H7 (cell line): ENCODE results near the gene CARD6. TPM values are rescaled to one million over a fixed set of nuclear protein-coding genes. Genes with fewer than 3 reads are reported as not detected.
"Not testable (repeated sequence)": the region's sequence is repeated elsewhere in the genome, so short reads cannot be mapped to it uniquely, and the experiment has no call there.

Experiments
- DNase-seq: peaks from one replicate; pipeline ENCODE4 v3.0.0; 2012
- H3K27me3 ChIP-seq: 2 replicates; pipeline ENCODE4 v1.6.0; 2011; ENCODE audit warnings: mild to moderate bottlenecking, low read length; ENCODE audit not compliant: control insufficient read depth, insufficient read depth
- H3K36me3 ChIP-seq: replicated peaks from 2 replicates; pipeline ENCODE4 v1.5.1; 2011; ENCODE audit warnings: low read length; ENCODE audit not compliant: control insufficient read depth, insufficient read depth
- H3K4me3 ChIP-seq: 2 replicates; pipeline ENCODE4 v1.5.1; 2011; ENCODE audit warnings: low read depth, mild to moderate bottlenecking, control low read depth, low read length, moderate library complexity; ENCODE audit not compliant: insufficient read depth
- total RNA-seq: library from RNA; depleted of rRNA; stranded (reverse); fragments of >200 nt; shearing (Covaris generic); gene quantifications from 2 replicates; pipeline ENCODE4 v1.2.3, GENCODE V29; 2014

Gene CARD6
- total RNA-seq, 1 experiment from 2014 or later = 0.35 TPM

DNA sequence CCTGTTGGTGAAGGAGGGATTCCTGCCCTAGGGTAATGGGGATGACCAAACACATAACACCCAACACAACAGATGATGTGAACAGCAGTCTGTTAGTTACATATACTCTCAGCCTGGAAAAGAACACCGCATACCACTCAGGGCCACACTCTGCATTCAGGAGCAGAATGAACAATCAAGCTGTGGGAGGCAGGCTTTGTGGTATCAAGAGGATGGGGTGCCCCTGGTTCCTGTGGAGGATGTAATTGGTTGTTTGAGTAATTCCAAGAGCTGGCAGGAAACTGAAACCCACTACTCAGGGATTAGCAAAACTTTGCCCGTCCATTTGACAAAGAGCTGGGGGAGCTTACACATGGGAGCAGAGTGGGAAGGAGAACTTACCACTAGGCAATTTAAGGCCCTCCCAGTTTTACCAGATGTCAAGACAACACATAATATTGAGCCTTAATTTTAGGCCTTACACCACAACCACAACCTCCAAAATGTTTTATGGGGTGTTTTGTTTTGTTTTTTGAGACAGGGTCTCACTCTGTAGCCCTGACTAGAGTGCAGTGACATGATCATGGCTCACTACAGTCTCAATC is 27.4 kb upstream of the CARD6 start:
- no peak for DNase-seq
- Histone ChIP-seq H3K4me3 (no peak overlapping the region), H3K36me3 (no peaks in the 10 kb centered on the region), H3K27me3 (no peaks in the 10 kb centered on the region)

DNA sequence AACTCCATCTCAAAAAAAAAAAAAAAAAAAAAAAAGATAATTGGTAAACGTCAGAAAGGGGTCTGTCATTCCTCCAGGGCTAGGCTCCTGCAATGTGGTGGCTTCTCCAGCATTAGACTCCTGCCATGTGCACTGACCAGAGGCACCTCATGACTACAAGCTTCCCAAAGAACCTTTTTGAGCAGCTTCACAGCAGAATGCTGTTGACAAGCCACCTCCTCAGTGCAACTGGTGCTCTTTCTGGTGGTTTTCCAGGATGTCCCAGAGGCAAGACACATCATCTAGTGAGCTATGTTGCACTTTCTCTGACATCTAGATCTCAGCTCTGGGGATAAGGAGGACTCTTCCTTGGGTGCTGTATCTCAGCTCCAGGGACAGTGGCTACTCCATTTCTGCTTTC is 17.7 kb upstream of the CARD6 start:
- no peak for DNase-seq
- no peak overlapping the region for H3K4me3 ChIP-seq
- H3K27me3 ChIP-seq = no peaks in the 10 kb centered on the region
- H3K36me3 ChIP-seq = peaks cover 18% of the 10 kb centered on the region

DNA sequence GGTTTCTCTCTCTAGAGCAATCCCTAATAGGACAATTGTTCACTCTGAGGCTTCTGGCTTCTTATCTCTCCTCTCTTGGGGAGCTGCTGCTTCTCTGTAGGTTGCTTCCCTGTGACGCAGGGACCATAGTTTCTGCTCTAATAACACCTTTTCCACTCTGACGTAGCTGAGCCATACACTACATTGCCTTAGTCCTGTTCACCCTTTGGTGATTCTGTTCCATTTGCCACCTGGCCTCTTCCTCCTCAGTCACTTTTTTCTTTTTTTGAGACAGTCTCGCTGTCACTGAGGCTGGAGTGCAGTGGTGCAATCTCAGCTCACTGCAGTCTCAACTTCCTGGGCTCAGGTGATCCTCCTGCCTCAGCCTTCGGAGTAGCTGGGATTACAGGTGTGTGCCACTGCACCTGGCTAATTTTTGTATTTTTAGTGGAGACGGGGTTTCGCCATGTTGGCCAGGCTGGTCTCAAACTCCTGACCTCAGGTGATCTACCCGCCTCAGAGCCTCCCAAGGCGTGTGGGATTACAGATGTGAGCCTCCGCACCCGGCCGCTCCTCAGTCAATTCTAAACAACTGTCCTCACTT is 15.6 kb upstream of the CARD6 start:
- not testable (repeated sequence) for H3K27me3 ChIP-seq, H3K4me3 ChIP-seq, DNase-seq
- peaks cover 34% of the 10 kb centered on the region for H3K36me3 ChIP-seq

DNA sequence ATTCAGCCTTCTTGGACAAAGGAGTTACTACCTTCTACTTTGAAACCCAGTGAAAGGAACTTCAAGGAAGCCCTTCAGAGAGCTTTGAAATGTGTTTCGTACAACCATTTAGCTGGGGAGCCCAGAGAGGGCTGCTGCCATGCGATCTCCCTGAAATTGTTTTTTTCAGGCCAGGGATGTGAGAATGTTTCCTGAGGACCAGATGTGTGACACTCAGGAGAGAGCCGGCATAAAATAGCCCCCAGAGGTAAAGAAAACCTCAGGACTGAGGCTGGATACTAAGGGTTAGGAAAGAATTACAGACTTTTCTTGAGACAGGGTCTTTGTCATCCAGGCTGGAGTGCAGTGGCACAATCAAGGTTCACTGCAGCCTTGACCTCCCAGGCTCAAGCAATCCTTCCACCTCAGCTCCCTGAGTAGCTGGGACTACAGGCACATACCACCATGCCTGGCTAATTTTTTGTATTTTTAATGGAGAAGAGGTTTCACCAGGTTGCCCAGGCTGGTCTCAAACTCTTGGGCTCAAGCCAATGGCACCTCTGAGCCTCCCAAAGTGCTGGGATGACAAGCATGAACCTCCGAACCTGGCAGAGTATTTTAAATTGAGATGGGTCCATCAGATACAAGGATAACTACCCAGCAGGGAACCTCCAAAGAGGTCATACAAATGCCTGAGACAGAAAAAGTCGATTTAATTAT is 14.5 kb upstream of the CARD6 start:
- DNase-seq = no peak

DNA sequence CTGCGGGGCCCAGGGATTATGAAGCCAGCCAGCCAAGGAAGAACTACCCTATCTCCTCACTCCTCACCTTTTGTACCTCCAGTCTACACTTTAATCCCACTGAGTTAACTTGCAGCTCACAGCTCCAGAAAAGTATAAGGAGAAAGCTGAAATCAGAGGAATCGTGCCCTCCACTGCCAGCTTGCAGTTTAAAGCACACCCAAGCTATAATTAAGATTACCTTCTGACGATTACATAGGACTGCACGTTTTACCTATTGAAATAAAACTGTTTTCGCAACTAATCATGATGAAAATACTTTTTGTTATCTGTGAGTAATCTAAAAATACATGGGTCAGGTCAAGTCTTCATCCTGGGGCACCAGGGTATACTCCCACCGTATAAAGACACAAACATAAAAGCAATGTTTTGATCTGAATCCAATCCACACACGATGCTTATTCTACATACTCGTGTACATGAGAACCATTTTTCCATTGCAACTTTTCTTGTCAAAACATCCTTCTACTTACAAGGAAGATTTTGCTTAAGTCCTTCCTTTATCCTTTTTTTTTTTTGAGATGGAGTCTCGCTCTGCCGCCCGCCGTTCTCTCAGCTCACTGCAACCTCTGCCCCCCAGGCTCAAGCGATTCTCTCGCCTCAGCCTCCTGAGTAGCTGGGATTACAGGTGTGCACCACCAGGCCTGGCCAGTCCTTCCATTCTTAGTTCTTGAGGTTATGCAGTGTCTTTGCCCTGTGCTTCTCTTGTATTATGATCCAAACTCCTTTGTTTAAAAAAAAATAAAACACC is 13.8 kb upstream of the CARD6 start:
- no peak overlapping the region for H3K4me3 ChIP-seq
- DNase-seq = no peak
- no peaks in the 10 kb centered on the region for H3K27me3 ChIP-seq
- H3K36me3 ChIP-seq = peaks cover 51% of the 10 kb centered on the region

More for the DNA sequence above, 14.5 kb upstream of the CARD6 start:
- Histone ChIP-seq H3K36me3 (peaks cover 44% of the 10 kb centered on the region), H3K4me3 (no peak overlapping the region), H3K27me3 (no peaks in the 10 kb centered on the region)

DNA sequence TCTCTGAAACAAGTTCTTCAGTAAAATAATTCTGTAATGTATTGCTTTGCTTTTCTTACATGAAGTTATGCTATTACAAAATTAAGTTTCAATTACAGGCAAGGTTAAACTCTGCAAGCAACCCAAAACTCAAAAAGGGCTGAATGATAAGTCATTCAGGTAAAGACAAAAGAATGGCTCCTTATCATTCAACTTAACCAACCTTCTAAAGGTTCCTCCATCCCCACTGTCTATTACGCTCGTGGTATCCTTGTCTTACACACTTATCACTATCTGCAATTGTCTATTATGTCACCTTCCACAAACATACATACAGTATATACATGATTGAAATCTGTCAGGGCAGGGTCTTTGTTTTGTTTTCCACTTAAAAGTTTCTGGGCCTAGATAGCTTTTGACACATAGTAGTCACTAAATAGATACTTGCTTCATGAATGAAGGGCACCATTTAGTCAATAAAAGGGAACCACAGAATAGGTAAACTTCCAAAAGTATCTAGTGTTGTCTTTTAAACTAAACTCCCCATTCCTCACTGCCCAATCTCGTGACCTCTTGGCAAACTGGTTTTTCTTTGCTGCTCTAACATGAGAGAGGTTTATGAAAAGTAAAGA is 13.0 kb upstream of the CARD6 start:
- Histone ChIP-seq H3K36me3 (peaks cover 57% of the 10 kb centered on the region), H3K4me3 (no peak overlapping the region), H3K27me3 (no peaks in the 10 kb centered on the region)
- DNase-seq = no peak

DNA sequence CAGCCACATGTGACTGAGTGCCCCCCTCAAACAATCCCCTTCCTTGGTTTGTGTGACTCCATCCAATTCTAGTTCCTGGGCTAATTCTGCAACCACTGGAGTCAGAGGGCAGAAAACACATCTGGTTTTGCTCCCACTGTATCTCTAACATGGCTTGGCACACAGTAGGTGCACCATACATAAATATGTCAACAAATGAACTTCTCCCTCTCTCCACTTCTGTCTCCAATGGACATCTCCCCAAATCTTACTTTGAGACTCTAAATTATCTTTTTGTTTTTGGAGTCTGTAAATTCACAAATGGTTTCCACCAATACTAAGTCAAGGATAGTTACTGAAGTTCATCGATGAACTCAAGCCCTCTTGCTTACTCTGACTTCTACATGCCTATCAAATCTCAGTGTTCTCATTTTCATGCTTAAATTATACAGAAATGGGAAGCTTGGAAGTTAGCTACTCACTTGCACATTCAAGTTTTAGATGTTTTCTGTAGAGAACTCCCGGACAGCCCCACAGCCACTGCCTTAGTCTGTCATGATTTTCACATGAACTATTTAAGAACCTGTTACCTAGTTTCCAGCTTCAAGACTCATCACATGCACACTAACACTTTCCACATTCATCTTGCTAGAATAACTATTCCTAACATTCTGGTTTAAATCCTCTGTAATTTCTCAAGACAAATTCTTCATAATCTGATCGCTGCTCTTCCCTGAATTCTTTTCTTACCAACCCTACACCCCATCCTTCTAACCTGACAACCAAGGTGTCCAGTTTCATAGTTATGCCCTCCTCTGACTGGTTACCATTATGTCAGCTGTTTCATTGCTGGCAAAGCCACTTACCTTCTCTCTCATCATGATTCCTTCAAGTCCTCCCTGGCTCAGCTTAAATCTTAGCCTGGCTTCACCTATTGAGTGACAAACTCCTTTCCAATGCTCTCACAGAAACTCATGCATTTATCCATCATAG is 12.2 kb upstream of the CARD6 start:
- Histone ChIP-seq H3K36me3 (peaks cover 62% of the 10 kb centered on the region), H3K4me3 (no peak overlapping the region), H3K27me3 (no peaks in the 10 kb centered on the region)
- no peak for DNase-seq

DNA sequence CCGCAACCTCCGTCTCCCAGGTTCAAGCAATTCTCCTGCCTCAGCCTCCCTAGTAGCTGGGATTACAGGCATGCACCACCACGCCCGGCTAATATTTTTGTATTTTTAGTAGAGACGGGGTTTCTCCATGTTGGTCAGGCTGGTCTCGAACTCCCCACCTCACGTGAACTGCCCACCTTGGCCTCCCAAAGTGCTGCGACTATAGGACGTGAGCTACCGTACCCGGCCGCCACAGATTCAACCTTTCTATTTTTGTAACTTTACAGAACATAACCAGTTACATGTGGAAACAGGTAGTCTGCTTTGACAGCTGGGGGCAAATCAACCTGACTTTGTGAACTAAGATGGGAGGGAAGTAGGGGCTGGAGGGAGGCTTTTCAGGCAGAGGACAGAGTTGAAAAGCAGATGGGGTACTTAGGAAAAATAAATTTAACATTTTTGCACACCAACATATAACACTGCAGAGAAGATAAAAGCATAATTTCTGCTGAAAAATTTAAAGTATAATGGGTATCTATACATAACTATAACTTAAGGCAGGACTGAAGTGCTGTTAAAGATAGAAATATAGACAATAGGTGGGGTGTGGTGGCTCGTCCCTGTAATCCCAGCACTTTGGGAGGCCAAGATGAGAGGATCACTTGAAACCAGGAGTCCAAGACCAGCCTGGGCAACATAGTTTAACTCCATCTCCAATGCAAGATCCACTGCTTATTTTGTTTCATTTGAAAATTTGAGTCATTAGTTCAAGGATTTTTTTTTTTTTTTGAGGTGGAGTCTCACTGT is 11.2 kb upstream of the CARD6 start:
- H3K27me3 ChIP-seq = no peaks in the 10 kb centered on the region
- DNase-seq = no peak
- no peak overlapping the region for H3K4me3 ChIP-seq
- peaks cover 66% of the 10 kb centered on the region for H3K36me3 ChIP-seq

DNA sequence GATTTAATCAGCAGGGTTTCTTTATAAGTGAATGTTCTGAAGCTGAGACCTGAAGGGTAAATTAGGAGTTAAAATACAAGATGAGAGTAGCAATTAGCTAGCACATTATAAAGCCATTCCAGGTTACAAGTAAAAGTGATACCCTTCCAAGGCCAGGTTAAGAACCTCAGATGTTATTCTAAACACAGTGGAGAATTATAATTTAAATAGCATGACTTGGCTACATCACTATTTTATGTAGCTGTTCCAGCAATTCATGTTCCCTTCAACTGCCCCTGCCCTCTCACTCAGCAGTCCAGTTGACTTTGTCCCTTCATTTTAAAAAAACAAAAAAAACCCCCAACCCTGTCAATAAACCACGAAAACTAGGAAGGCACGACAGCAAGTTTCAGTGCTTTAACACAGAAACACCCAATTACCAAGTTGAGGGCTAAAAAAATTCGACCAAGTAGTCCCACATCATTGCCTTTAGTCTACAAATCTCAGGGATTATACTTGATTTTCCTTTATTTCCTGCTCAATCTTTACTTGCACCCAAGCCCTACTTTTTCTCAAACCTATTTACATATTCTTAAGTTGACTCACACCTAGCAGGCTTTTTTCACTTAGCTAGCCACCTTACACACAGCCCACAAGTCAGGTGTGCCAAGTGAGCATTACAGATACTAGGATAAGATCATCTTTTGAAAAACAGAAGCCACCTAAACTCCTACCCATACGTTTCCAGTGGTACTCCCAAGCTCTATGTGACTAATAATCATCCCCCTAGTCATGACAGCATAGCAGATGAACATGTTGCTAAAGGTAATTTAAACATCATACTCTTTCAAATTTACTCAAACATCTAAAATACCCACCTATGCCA is 9.6 kb upstream of the CARD6 start:
- DNase-seq = no peak
- H3K27me3 ChIP-seq = no peaks in the 10 kb centered on the region
- H3K4me3 ChIP-seq = no peak overlapping the region
- peaks cover 64% of the 10 kb centered on the region for H3K36me3 ChIP-seq

DNA sequence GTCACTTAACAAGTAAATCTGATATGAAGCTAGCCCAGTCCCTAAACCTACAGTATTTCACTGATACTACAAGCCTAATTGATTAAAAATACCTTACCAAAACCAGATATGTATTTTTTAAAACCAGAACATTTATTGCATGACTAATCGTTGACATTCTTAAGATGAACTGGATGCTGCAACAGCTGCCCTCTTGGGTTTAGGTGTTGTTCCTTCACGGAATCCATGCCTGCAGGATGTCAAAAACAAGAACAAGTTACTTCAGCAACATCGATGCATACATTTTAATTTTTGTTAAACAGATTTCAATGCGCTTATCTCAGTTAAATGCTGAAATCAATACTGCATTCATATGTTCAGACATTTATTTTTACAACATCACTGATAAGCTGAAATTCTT is 8.8 kb upstream of the CARD6 start:
- no peaks in the 10 kb centered on the region for H3K27me3 ChIP-seq
- no peak overlapping the region for H3K4me3 ChIP-seq
- H3K36me3 ChIP-seq = peaks cover 58% of the 10 kb centered on the region
- DNase-seq = no peak

DNA sequence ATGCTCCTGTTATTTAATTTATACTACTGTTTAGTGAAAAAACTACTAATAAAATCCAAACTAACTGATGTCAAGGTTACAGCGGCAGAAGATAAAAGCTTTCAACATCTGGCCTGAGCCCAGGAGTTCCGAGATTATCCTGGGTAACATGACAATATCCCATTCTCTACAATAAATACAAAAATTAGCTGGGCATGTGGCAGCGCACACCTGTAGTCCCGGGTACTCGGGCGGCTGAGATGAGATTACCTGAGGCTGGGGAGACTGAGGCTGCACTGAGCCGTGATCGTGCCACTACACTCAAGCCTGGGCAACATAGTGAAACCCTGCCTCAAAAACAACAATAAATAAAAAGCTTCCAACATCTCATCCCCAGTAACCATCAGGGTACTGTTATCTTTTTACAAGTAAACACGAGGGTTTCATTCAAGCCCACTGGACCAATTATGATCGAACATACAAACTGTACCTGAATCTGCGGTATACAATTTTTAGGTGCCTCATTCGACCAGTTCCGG is 7.4 kb upstream of the CARD6 start:
- Histone ChIP-seq H3K36me3 (peaks cover 46% of the 10 kb centered on the region), H3K4me3 (peak overlapping the region; percentile 83), H3K27me3 (no peaks in the 10 kb centered on the region)
- DNase-seq = no peak

DNA sequence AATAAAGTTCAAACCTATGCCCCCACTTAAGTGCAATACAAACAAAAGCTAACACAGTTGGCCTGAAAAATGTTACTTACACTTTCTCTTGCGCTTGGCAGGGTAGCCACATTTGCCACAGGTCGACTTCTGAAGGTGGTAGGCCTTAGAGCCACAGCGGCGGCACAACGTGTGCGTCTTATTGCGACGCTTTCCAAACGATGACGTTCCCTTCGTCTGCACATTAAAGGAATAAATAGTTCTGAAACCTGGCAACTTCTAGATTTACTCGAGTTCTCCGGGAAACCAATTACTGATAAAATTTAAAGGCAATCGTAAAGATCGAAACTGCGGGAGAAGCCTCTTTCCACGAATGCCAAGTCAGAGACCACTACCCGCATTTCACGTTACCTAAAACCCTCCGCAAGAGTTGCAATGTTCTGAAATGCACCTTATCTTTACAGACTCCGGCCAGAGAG is 6.7 kb upstream of the CARD6 start:
- no peak for DNase-seq
- Histone ChIP-seq H3K27me3 (no peaks in the 10 kb centered on the region), H3K36me3 (peaks cover 41% of the 10 kb centered on the region), H3K4me3 (peak overlapping the region; percentile 83)
